HCT116 (cell line): Measurements from ENCODE around the gene TRA2A. TPM values are rescaled to one million over a fixed set of nuclear protein-coding genes. Genes with fewer than 3 reads are reported as not detected.

Experiments used
- ATAC-seq: fragments of 200-7000 bp; cut with Tn5 transposase; 2 replicates; pipeline ENCODE4 v1.9.1; 2020; ENCODE audit warnings: mild to moderate bottlenecking, moderate library complexity
- BruUV-seq: library from RNA; stranded (reverse); fragments of 400-500 nt; replicated peaks from 2 replicates; lab custom pipeline; 2021; lab: Mats Ljungman, UMichigan
- CTCF ChIA-PET: fragments of 300-600 bp; sonication (Branson Sonifier 250); formaldehyde crosslinking; loops from one replicate; lab custom pipeline; 2021; ENCODE audit warnings: antibody characterized with exemption; lab: Charles Lee
- POLR2A ChIA-PET: fragments of 300-600, 350-600 bp; sonication (Branson Sonifier 250); formaldehyde crosslinking; loops from one replicate; lab custom pipeline; 2021; ENCODE audit warnings: antibody characterized with exemption; lab: Charles Lee
- RAD21 ChIA-PET, 2 experiments: fragments of 300-600 bp; sonication (Branson Sonifier 250); formaldehyde crosslinking; loops; one replicate each; lab custom pipeline; 2023; ENCODE audit warnings: low total read pairs in 2 of 2; ENCODE audit not compliant: uncharacterized antibody in 2 of 2, unreplicated experiment in 2 of 2, low non-redundant PET in 1 of 2; lab: Charles Lee
- DNase-seq: peaks from one replicate; pipeline ENCODE4 v3.0.0-alpha.2; 2010; ENCODE audit warnings: low read depth, low spot score
- H2AFZ ChIP-seq: fragments of 200-600 bp; shearing (Covaris generic), sonication (generic); 2 replicates; pipeline ENCODE4 v1.6.1; 2017; ENCODE audit warnings: low read depth, mixed run types, mixed read lengths, antibody characterized with exemption, low read length; ENCODE audit not compliant: poor library complexity, severe bottlenecking
- H3K27ac ChIP-seq: 2 replicates; pipeline ENCODE4 v1.5.1; 2012; ENCODE audit warnings: low read depth, low read length
- H3K27me3 ChIP-seq: fragments of 200-600 bp; sonication (generic); 2 replicates; pipeline ENCODE4 v1.6.1; 2016; ENCODE audit warnings: mixed run types, low read length, mixed read lengths; ENCODE audit not compliant: insufficient read depth
- H3K36me3 ChIP-seq, 2 experiments: fragments of 200-500 bp in 1 of 2; fragments of 200-600 bp in 1 of 2; sonication (Bioruptor generic) in 1 of 2; sonication (generic) in 1 of 2; 2 replicates each; pipeline versions ENCODE4 v1.5.1 to v1.6.1; 2014 to 2016; ENCODE audit warnings: low read length in 2 of 2, inconsistent platforms in 1 of 2, mixed read lengths in 1 of 2, mixed run types in 1 of 2; ENCODE audit not compliant: insufficient read depth in 2 of 2, control insufficient read depth in 1 of 2
- H3K4me1 ChIP-seq, 2 experiments: fragments of 200-600 bp in 1 of 2; sonication (generic) in 1 of 2; 2 replicates each; pipeline versions ENCODE4 v1.5.1 to v1.6.1; 2012 to 2017; ENCODE audit warnings: low read length in 2 of 2, inconsistent platforms in 1 of 2, mild to moderate bottlenecking in 1 of 2, mixed read lengths in 1 of 2, mixed run types in 1 of 2, moderate library complexity in 1 of 2; ENCODE audit not compliant: insufficient read depth in 2 of 2, control insufficient read depth in 1 of 2
- H3K4me2 ChIP-seq: fragments of 200-600 bp; sonication (generic); 2 replicates; pipeline ENCODE4 v1.6.1; 2017; ENCODE audit warnings: mixed run types, low read length, mixed read lengths
- H3K4me3 ChIP-seq, 2 experiments: fragments of 200-600 bp in 1 of 2; sonication (generic) in 1 of 2; replicated peaks in 1 of 2; 2 replicates each; pipeline ENCODE4 v1.5.1; 2011 to 2016; ENCODE audit warnings: low read length in 2 of 2, control low read depth in 1 of 2, low read depth in 1 of 2, mild to moderate bottlenecking in 1 of 2, mixed read lengths in 1 of 2, mixed run types in 1 of 2
- H3K79me2 ChIP-seq: fragments of 200-600 bp; sonication (generic); 2 replicates; pipeline ENCODE4 v1.6.1; 2017; ENCODE audit warnings: mild to moderate bottlenecking, mixed run types, low read length, moderate library complexity, mixed read lengths; ENCODE audit not compliant: insufficient read depth
- H3K9ac ChIP-seq: fragments of 200-600 bp; sonication (generic); 2 replicates; pipeline ENCODE4 v1.6.1; 2016; ENCODE audit warnings: low read length, mixed read lengths
- H3K9me2 ChIP-seq: fragments of 200-600 bp; sonication (generic), shearing (Covaris generic); 2 replicates; pipeline ENCODE4 v1.6.1; 2017; ENCODE audit warnings: mixed run types, mild to moderate bottlenecking, moderate library complexity; ENCODE audit not compliant: insufficient read depth
- H3K9me3 ChIP-seq, 2 experiments: fragments of 200-500 bp in 1 of 2; fragments of 200-600 bp in 1 of 2; sonication (Bioruptor generic) in 1 of 2; sonication (generic) in 1 of 2; 2 replicates each; pipeline ENCODE4 v1.6.1; 2014 to 2017; ENCODE audit warnings: low read length in 2 of 2, mixed read lengths in 2 of 2, inconsistent platforms in 1 of 2, low read depth in 1 of 2, mild to moderate bottlenecking in 1 of 2, mixed run types in 1 of 2, moderate library complexity in 1 of 2; ENCODE audit not compliant: control insufficient read depth in 1 of 2, insufficient read depth in 1 of 2
- H4K20me1 ChIP-seq: fragments of 200-600 bp; sonication (generic), shearing (Covaris generic); 2 replicates; pipeline ENCODE4 v1.6.1; 2017; ENCODE audit warnings: mixed run types, mild to moderate bottlenecking, moderate library complexity; ENCODE audit not compliant: insufficient read depth
- ATF3 ChIP-seq: IDR thresholded peaks from 2 replicates; pipeline ENCODE4 v1.6.1; 2012
- POLR2AphosphoS5 ChIP-seq: IDR thresholded peaks from 2 replicates; pipeline ENCODE4 v1.6.1; 2011; ENCODE audit warnings: mild to moderate bottlenecking, low read depth, low read length, moderate library complexity
- REST ChIP-seq: IDR thresholded peaks from 2 replicates; pipeline ENCODE4 v1.6.1; 2012; ENCODE audit warnings: low read depth
- ZFX ChIP-seq: fragments of 450-650 bp; IDR thresholded peaks from 2 replicates; pipeline ENCODE4 v1.6.1; 2017
- intact Hi-C: fragments of 100-400 bp; cut with micrococcal nuclease; formaldehyde crosslinking; loops from 2 replicates; pipeline ENCODE4 v1.10.0; 2022
- total RNA-seq: library from RNA; stranded (reverse); gene quantifications from one replicate; pipeline ENCODE4 v1.2.1, GENCODE V29; 2021; ENCODE audit not compliant: unreplicated experiment

Gene TRA2A
- total RNA-seq, 1 experiment from 2014 or later = 122 TPM

- peaks cover 8% of the 10 kb centered on the region; the same call in 1 of the 2 replicates for H4K20me1 ChIP-seq
- H3K9me3 ChIP-seq = no peaks in the 10 kb centered on the region
- ChIA-PET RAD21 (no interaction called here), CTCF (no interaction called here), POLR2A (interaction anchor here (0.8 to 0.9 kb wide), 2 partner anchors 8 to 10 kb away, joined by 3 read pairs; no protein-coding TSS in a partner anchor)
- no peaks in the 10 kb centered on the region for H3K27me3 ChIP-seq
- H3K9me2 ChIP-seq = no peaks in the 10 kb centered on the region
- peaks cover 49 to 58% of the 10 kb centered on the region in 2 experiments for H3K4me1 ChIP-seq
- BruUV-seq = no TSS peak
- ATAC-seq = no peak
- H3K4me2 ChIP-seq = peak overlapping the region; percentile 93
- DNase-seq = no peak
- H2AFZ ChIP-seq = no peak overlapping the region
- peaks cover 0 to 9% of the 10 kb centered on the region in 2 experiments; a peak in 2 of 4 replicates for H3K36me3 ChIP-seq
- H3K79me2 ChIP-seq = peaks cover 79% of the 10 kb centered on the region
- H3K9ac ChIP-seq = peak overlapping the region; percentile 92
- intact Hi-C loops = no loop called here
- no peak for TF ChIP-seq REST
- no peak; the same call in 1 of the 2 replicates for TF ChIP-seq POLR2AphosphoS5
- peak; percentile 95 for TF ChIP-seq ZFX
- TF ChIP-seq ATF3 = no peak
- H3K27ac ChIP-seq = peak overlapping the region; percentile 97
- peak overlapping the region; percentile 75 to 77 for H3K4me3 ChIP-seq
Observed at GRCh38 chr7:23469150-23469960, 62.4 kb downstream of the TRA2A start.
